B cell (primary cell): ENCODE data around the gene ATP8B1. TPM values are rescaled to one million over a fixed set of nuclear protein-coding genes. Genes with fewer than 3 reads are reported as not detected.

ENCODE experiments used
- ATAC-seq: fragments of 200-7000 bp; cut with Tn5 transposase; one replicate; pipeline ENCODE4 v1.10.0; 2021; ENCODE audit warnings: low read depth, mild to moderate bottlenecking, moderate number of reproducible peaks, moderate library complexity
- CTCF ChIA-PET: fragments of 350-600 bp; sonication (Branson Sonifier 250); formaldehyde crosslinking; loops from one replicate; lab custom pipeline; 2021; ENCODE audit warnings: antibody characterized with exemption, inconsistent platforms; lab: Charles Lee
- POLR2A ChIA-PET: fragments of 350-600 bp; sonication (Branson Sonifier 250); formaldehyde crosslinking; loops from one replicate; lab custom pipeline; 2021; ENCODE audit warnings: antibody characterized with exemption; lab: Charles Lee
- DNase-seq: peaks from one replicate; pipeline ENCODE4 v3.0.0; 2013
- H2AFZ ChIP-seq: 2 replicates; pipeline ENCODE4 v1.6.1; 2012; ENCODE audit warnings: mild to moderate bottlenecking, low read depth, low read length; ENCODE audit not compliant: insufficient read depth, poor library complexity, severe bottlenecking
- H3K27ac ChIP-seq, 2 donors: 1 replicate in 1 of 2; 2 replicates in 1 of 2; pipeline ENCODE4 v1.5.1; 2012 to 2013; ENCODE audit warnings: low read length in 2 of 2, mild to moderate bottlenecking in 2 of 2, moderate library complexity in 1 of 2
- H3K27me3 ChIP-seq, 4 experiments: fragments of 200-600 bp in 1 of 4; sonication (generic) in 1 of 4; replicated peaks in 1 of 4; 1 replicate in 2 of 4; 2 replicates in 2 of 4; pipeline versions ENCODE4 v1.6.1 to v1.7.0; 2013 to 2016; ENCODE audit warnings: low read length in 3 of 4, mild to moderate bottlenecking in 2 of 4, mixed read lengths in 1 of 4, moderate library complexity in 1 of 4; ENCODE audit not compliant: insufficient read depth in 4 of 4, control insufficient read depth in 3 of 4; ENCODE audit errors: control extremely low read depth in 1 of 4
- H3K36me3 ChIP-seq, 2 experiments: replicated peaks in 1 of 2; 1 replicate in 1 of 2; 2 replicates in 1 of 2; pipeline versions ENCODE4 v1.6.1 to v1.7.1; 2013; ENCODE audit warnings: low read length in 1 of 2; ENCODE audit not compliant: insufficient read depth in 2 of 2, control insufficient read depth in 1 of 2; ENCODE audit errors: control extremely low read depth in 1 of 2, extremely low read depth in 1 of 2
- H3K4me1 ChIP-seq, 2 donors: fragments of 200-600 bp in 1 of 2; sonication (generic) in 1 of 2; 1 replicate in 1 of 2; 2 replicates in 1 of 2; pipeline versions ENCODE4 v1.5.1 to v1.6.1; 2013 to 2017; ENCODE audit warnings: low read length in 2 of 2; ENCODE audit not compliant: control insufficient read depth in 2 of 2, insufficient read depth in 2 of 2
- H3K4me2 ChIP-seq: replicated peaks from 2 replicates; pipeline ENCODE3; 2012; ENCODE audit warnings: mild to moderate bottlenecking, low read depth, low read length; ENCODE audit not compliant: poor library complexity, severe bottlenecking
- H3K4me3 ChIP-seq, 5 experiments: fragments of 200-600 bp in 1 of 5; sonication (generic) in 1 of 5; 1 replicate in 3 of 5; 2 replicates in 2 of 5; pipeline versions ENCODE4 v1.5.1 to v1.7.0; 2011 to 2016; ENCODE audit warnings: low read length in 4 of 5, mild to moderate bottlenecking in 4 of 5, low read depth in 2 of 5, control low read depth in 1 of 5, moderate library complexity in 1 of 5; ENCODE audit not compliant: insufficient read depth in 1 of 5; ENCODE audit errors: control extremely low read depth in 1 of 5, extremely low read depth in 1 of 5
- H3K79me2 ChIP-seq: fragments of 200-600 bp; sonication (generic); one replicate; pipeline ENCODE4 v1.6.0; 2016; ENCODE audit warnings: low read length; ENCODE audit not compliant: control insufficient read depth, insufficient read depth
- H3K9ac ChIP-seq: fragments of 200-600 bp; sonication (generic); 2 replicates; pipeline ENCODE4 v1.6.1; 2017; ENCODE audit warnings: mild to moderate bottlenecking, low read length, moderate library complexity
- H3K9me3 ChIP-seq, 3 donors: one replicate each; pipeline versions ENCODE4 v1.6.1 to v1.7.1; 2013; ENCODE audit warnings: low read length in 2 of 3; ENCODE audit not compliant: control insufficient read depth in 2 of 3, insufficient read depth in 1 of 3; ENCODE audit errors: control extremely low read depth in 1 of 3
- H4K20me1 ChIP-seq: 2 replicates; pipeline ENCODE4 v1.6.0; 2012; ENCODE audit warnings: mild to moderate bottlenecking, low read length; ENCODE audit not compliant: insufficient read depth, control insufficient read depth, poor library complexity, severe bottlenecking
- H3K27ac Mint-ChIP-seq: one replicate; pipeline ENCODE4 v1.8.0; 2021; ENCODE audit warnings: mixed read lengths
- H3K27me3 Mint-ChIP-seq: one replicate; pipeline ENCODE4 v1.8.0; 2021; ENCODE audit warnings: mixed read lengths
- H3K4me1 Mint-ChIP-seq: one replicate; pipeline ENCODE4 v1.8.0; 2021; ENCODE audit warnings: mixed read lengths
- H3K4me3 Mint-ChIP-seq: one replicate; pipeline ENCODE4 v1.8.0; 2021; ENCODE audit warnings: mixed read lengths
- H3K9me3 Mint-ChIP-seq: one replicate; pipeline ENCODE4 v1.8.0; 2022; ENCODE audit warnings: mixed read lengths; ENCODE audit not compliant: insufficient read depth
- CTCF ChIP-seq: fragments of 200-600 bp; IDR thresholded peaks from one replicate; pipeline ENCODE4 v1.8.0; 2022; ENCODE audit warnings: antibody characterized with exemption, mild to moderate bottlenecking
- EZH2 ChIP-seq: IDR thresholded peaks from 2 replicates; pipeline ENCODE4 v1.6.1; 2012; ENCODE audit warnings: borderline replicate concordance, low read depth, mild to moderate bottlenecking, moderate library complexity, low read length; ENCODE audit not compliant: insufficient read depth, poor library complexity, severe bottlenecking
- WGBS: methylation state at CpG from one replicate; pipeline ENCODE4 v1.1.5; 2013; ENCODE audit warnings: missing lambda C conversion rate; ENCODE audit not compliant: insufficient coverage; 5-methylcytosine and 5-hydroxymethylcytosine counted together
- intact Hi-C: fragments of 100-400 bp; cut with micrococcal nuclease; formaldehyde crosslinking; loops from one replicate; pipeline ENCODE4 v1.10.0; 2022
- polyA plus RNA-seq: library from polyadenylated mRNA; depleted of rRNA; stranded (reverse); fragments of >200 nt; gene quantifications from 2 replicates; pipeline ENCODE4 v1.2.3, GENCODE V29; 2012
- total RNA-seq, 2 donors: library from RNA; stranded (reverse); fragments of 120-200 nt in 1 of 2; gene quantifications; 1 replicate in 1 of 2; 2 replicates in 1 of 2; pipeline versions ENCODE4 v1.2.3 to v1.2.4, GENCODE V29; 2013 to 2022

Gene ATP8B1
- total and polyA plus RNA-seq, 2 donors (not counting 1 experiment from before 2014, with no cell fraction given) = 0.27 TPM; not detected in 1

GRCh38 chr18:57793302-57793986 is 9.7 kb downstream of the ATP8B1 start:
- no peak for DNase-seq
- no peaks in the 10 kb centered on the region for H3K27me3 ChIP-seq
- Mint-ChIP-seq H3K9me3 (peaks cover 2% of the 10 kb centered on the region), H3K27me3 (no peaks in the 10 kb centered on the region), H3K4me1 (no peaks in the 10 kb centered on the region), H3K4me3 (no peak overlapping the region), H3K27ac (no peak overlapping the region)
- intact Hi-C loops = no loop called here
- H3K9me3 ChIP-seq = peaks cover 3 to 9% (median 8%) of the 10 kb centered on the region in 3 donors
- no peaks in the 10 kb centered on the region for H4K20me1 ChIP-seq
- H3K4me2 ChIP-seq = no peak overlapping the region
- H3K4me1 ChIP-seq = no peaks in the 10 kb centered on the region
- no peak overlapping the region for H3K27ac ChIP-seq
- no peak overlapping the region for H3K9ac ChIP-seq
- no peaks in the 10 kb centered on the region for H3K79me2 ChIP-seq
- H3K4me3 ChIP-seq = no peak overlapping the region
- 88% methylated on average over 2 of the region's 3 CpGs for WGBS
- TF ChIP-seq EZH2 (no peak), CTCF (no peak)
- no peak for ATAC-seq
- no peak overlapping the region for H2AFZ ChIP-seq
- no peaks in the 10 kb centered on the region for H3K36me3 ChIP-seq
- ChIA-PET POLR2A (no interaction called here), CTCF (no interaction called here)

GRCh38 chr18:57792631-57793301 is 10.3 kb downstream of the ATP8B1 start:
- H3K4me3 Mint-ChIP-seq = no peak overlapping the region
- ChIA-PET POLR2A (no interaction called here), CTCF (no interaction called here)
- no peak overlapping the region for H3K27ac Mint-ChIP-seq
- Histone ChIP-seq H3K4me2 (no peak overlapping the region), H3K4me1 (no peaks in the 10 kb centered on the region), H3K9me3 (peaks cover 3 to 9% (median 8%) of the 10 kb centered on the region in 3 donors), H2AFZ (no peak overlapping the region), H3K27ac (no peak overlapping the region), H3K4me3 (no peak overlapping the region), H4K20me1 (no peaks in the 10 kb centered on the region), H3K9ac (no peak overlapping the region), H3K27me3 (no peaks in the 10 kb centered on the region), H3K36me3 (no peaks in the 10 kb centered on the region), H3K79me2 (no peaks in the 10 kb centered on the region)
- ATAC-seq (no peak), DNase-seq (no peak)
- intact Hi-C loops = no loop called here
- H3K9me3 Mint-ChIP-seq = peaks cover 2% of the 10 kb centered on the region
- no peaks in the 10 kb centered on the region for H3K4me1 Mint-ChIP-seq
- H3K27me3 Mint-ChIP-seq = no peaks in the 10 kb centered on the region
- no peak for TF ChIP-seq CTCF
- WGBS = 68% methylated on average over 6 of the region's 9 CpGs
